CD4-positive, alpha-beta memory T cell (primary cell): Measurements from ENCODE around the gene OVAAL. TPM values are rescaled to one million over a fixed set of nuclear protein-coding genes. Genes with fewer than 3 reads are reported as not detected.

Experiments
- CTCF ChIA-PET: fragments of 350-600 bp; sonication (Branson Sonifier 250); formaldehyde crosslinking; loops from one replicate; lab custom pipeline; 2021; ENCODE audit warnings: inconsistent platforms; ENCODE audit not compliant: partially characterized antibody; lab: Charles Lee
- POLR2A ChIA-PET: fragments of 350-600 bp; sonication (Branson Sonifier 250); formaldehyde crosslinking; loops from one replicate; lab custom pipeline; 2021; ENCODE audit not compliant: partially characterized antibody; lab: Charles Lee
- DNase-seq, 5 donors: peaks; one replicate each; pipeline versions ENCODE4 v3.0.0 to v3.0.0-alpha.2; 2020 to 2022; ENCODE audit warnings: mixed read lengths in 1 of 5
- H3K27ac ChIP-seq: one replicate; pipeline ENCODE4 v1.7.0; 2013; ENCODE audit warnings: low read depth, low read length
- H3K27me3 ChIP-seq: 2 replicates; pipeline ENCODE4 v1.7.0; 2013; ENCODE audit warnings: mild to moderate bottlenecking, low read length, moderate library complexity; ENCODE audit not compliant: insufficient read depth
- H3K36me3 ChIP-seq: 2 replicates; pipeline ENCODE4 v1.7.0; 2013; ENCODE audit warnings: mild to moderate bottlenecking, low read length, moderate library complexity; ENCODE audit not compliant: insufficient read depth
- H3K4me1 ChIP-seq: 2 replicates; pipeline ENCODE4 v1.7.0; 2013; ENCODE audit warnings: mild to moderate bottlenecking, low read length, moderate library complexity; ENCODE audit not compliant: insufficient read depth
- H3K4me3 ChIP-seq, 2 donors: one replicate each; pipeline ENCODE4 v1.7.0; 2013; ENCODE audit warnings: low read length in 2 of 2, mild to moderate bottlenecking in 1 of 2
- H3K9me3 ChIP-seq, 2 donors: one replicate each; pipeline ENCODE4 v1.7.0; 2013; ENCODE audit warnings: low read length in 2 of 2, control low read depth in 1 of 2; ENCODE audit not compliant: control insufficient read depth in 1 of 2
- H3K27ac Mint-ChIP-seq, 7 donors: one replicate each; pipeline ENCODE4 v1.8.0; 2020 to 2021; ENCODE audit warnings: mixed read lengths in 7 of 7, mild to moderate bottlenecking in 6 of 7, inconsistent platforms in 3 of 7, moderate library complexity in 3 of 7
- H3K27me3 Mint-ChIP-seq, 2 donors: one replicate each; pipeline ENCODE4 v1.8.0; 2020 to 2021; ENCODE audit warnings: mixed read lengths in 2 of 2
- H3K36me3 Mint-ChIP-seq, 2 donors: one replicate each; pipeline ENCODE4 v1.8.0; 2020 to 2021; ENCODE audit warnings: mixed read lengths in 2 of 2, inconsistent platforms in 1 of 2, mild to moderate bottlenecking in 1 of 2
- H3K4me1 Mint-ChIP-seq, 4 donors: one replicate each; pipeline ENCODE4 v1.8.0; 2020 to 2021; ENCODE audit warnings: mixed read lengths in 4 of 4, mild to moderate bottlenecking in 1 of 4
- H3K4me3 Mint-ChIP-seq, 8 donors: one replicate each; pipeline ENCODE4 v1.8.0; 2020 to 2021; ENCODE audit warnings: mixed read lengths in 8 of 8, mild to moderate bottlenecking in 7 of 8, moderate library complexity in 6 of 8, inconsistent platforms in 3 of 8
- H3K9me3 Mint-ChIP-seq, 8 donors: one replicate each; pipeline ENCODE4 v1.8.0; 2020 to 2021; ENCODE audit warnings: mixed read lengths in 8 of 8, mild to moderate bottlenecking in 5 of 8, inconsistent platforms in 3 of 8, moderate library complexity in 1 of 8
- intact Hi-C: fragments of 100-400 bp; cut with micrococcal nuclease; formaldehyde crosslinking; loops from one replicate; pipeline ENCODE4 v1.15.1; 2023
- polyA plus RNA-seq, 2 donors: library from polyadenylated mRNA; unstranded; fragments of 300-500 nt; fragmentation: Illumina TruSeq; gene quantifications; one replicate each; pipeline ENCODE4 v1.2.3, GENCODE V29; 2021
- total RNA-seq, 2 experiments: library from RNA; stranded (reverse); gene quantifications; one replicate each; pipeline ENCODE4 v1.2.3, GENCODE V29; 2021

The OVAAL gene
- total and polyA plus RNA-seq, 4 experiments from 2014 or later = not detected

- H3K27ac Mint-ChIP-seq = no peak overlapping the region
- Histone ChIP-seq H3K4me3 (no peak overlapping the region), H3K27ac (no peak overlapping the region), H3K9me3 (no peaks in the 10 kb centered on the region), H3K27me3 (no peaks in the 10 kb centered on the region), H3K4me1 (no peaks in the 10 kb centered on the region), H3K36me3 (no peaks in the 10 kb centered on the region)
- ChIA-PET POLR2A (interaction anchor here (0.7 kb wide), 1 partner anchor 305 kb away, joined by 3 read pairs; no protein-coding TSS in a partner anchor), CTCF (interaction anchor here (11.1 kb wide), 1 partner anchor 326 kb away, joined by 146 read pairs; no protein-coding TSS in a partner anchor)
- intact Hi-C loops = no loop called here
- no peaks in the 10 kb centered on the region for H3K4me1 Mint-ChIP-seq
- DNase-seq = no peak
- H3K4me3 Mint-ChIP-seq = no peak overlapping the region
- H3K9me3 Mint-ChIP-seq = no peaks in the 10 kb centered on the region
- peaks cover 0 to 3% of the 10 kb centered on the region in 2 donors for H3K27me3 Mint-ChIP-seq
- H3K36me3 Mint-ChIP-seq = no peaks in the 10 kb centered on the region
These were observed 21.9 kb upstream of the OVAAL start for GRCh38 chr1:180536821-180537372.

GRCh38 chr1:180539136-180539535 is 19.6 kb upstream of the OVAAL start:
- no peak overlapping the region for H3K27ac Mint-ChIP-seq

GRCh38 chr1:180540697-180541594 is 17.8 kb upstream of the OVAAL start:
- no peak overlapping the region for H3K4me3 Mint-ChIP-seq
- no peak overlapping the region for H3K27ac Mint-ChIP-seq
- H3K36me3 ChIP-seq = no peaks in the 10 kb centered on the region
- no peaks in the 10 kb centered on the region for H3K27me3 ChIP-seq
- no peaks in the 10 kb centered on the region for H3K9me3 ChIP-seq
- H3K4me3 ChIP-seq = no peak overlapping the region
- no peak for DNase-seq
- intact Hi-C loops = no loop called here
- CTCF ChIA-PET = interaction anchor here (1.0 to 2.0 kb wide), 2 partner anchors 63 to 322 kb away, joined by 3 to 9 read pairs; no protein-coding TSS in a partner anchor
- no peaks in the 10 kb centered on the region for H3K4me1 ChIP-seq
- no peak overlapping the region for H3K27ac ChIP-seq
- POLR2A ChIA-PET = no interaction called here
- no peaks in the 10 kb centered on the region for H3K27me3 Mint-ChIP-seq
- no peaks in the 10 kb centered on the region for H3K4me1 Mint-ChIP-seq
- H3K36me3 Mint-ChIP-seq = no peaks in the 10 kb centered on the region
- no peaks in the 10 kb centered on the region for H3K9me3 Mint-ChIP-seq

More at GRCh38 chr1:180539136-180539535, 19.6 kb upstream of the OVAAL start:
- no peaks in the 10 kb centered on the region for H3K36me3 Mint-ChIP-seq
- H3K4me3 ChIP-seq = no peak overlapping the region
- no peaks in the 10 kb centered on the region for H3K9me3 Mint-ChIP-seq
- CTCF ChIA-PET = interaction anchor here (0.7 to 2.0 kb wide), 4 partner anchors 11 to 326 kb away, joined by 3 to 9 read pairs (median 4); no protein-coding TSS in a partner anchor
- H3K36me3 ChIP-seq = no peaks in the 10 kb centered on the region
- peaks cover 0 to 3% of the 10 kb centered on the region in 2 donors for H3K27me3 Mint-ChIP-seq
- H3K4me3 Mint-ChIP-seq = no peak overlapping the region
- H3K9me3 ChIP-seq = no peaks in the 10 kb centered on the region
- no peaks in the 10 kb centered on the region for H3K4me1 Mint-ChIP-seq
- no peak for DNase-seq
- POLR2A ChIA-PET = no interaction called here
- intact Hi-C loops = no loop called here
- H3K4me1 ChIP-seq = no peaks in the 10 kb centered on the region
- no peak overlapping the region for H3K27ac ChIP-seq
- no peaks in the 10 kb centered on the region for H3K27me3 ChIP-seq

- no peak for DNase-seq
- Mint-ChIP-seq H3K27me3 (no peaks in the 10 kb centered on the region), H3K9me3 (no peaks in the 10 kb centered on the region), H3K27ac (no peak overlapping the region), H3K4me1 (no peaks in the 10 kb centered on the region), H3K4me3 (no peak overlapping the region), H3K36me3 (no peaks in the 10 kb centered on the region)
- POLR2A ChIA-PET = no interaction called here
- no peak overlapping the region for H3K4me3 ChIP-seq
- H3K36me3 ChIP-seq = no peaks in the 10 kb centered on the region
- CTCF ChIA-PET = no interaction called here
- H3K4me1 ChIP-seq = no peaks in the 10 kb centered on the region
- H3K27me3 ChIP-seq = no peaks in the 10 kb centered on the region
- H3K27ac ChIP-seq = no peak overlapping the region
- no peaks in the 10 kb centered on the region for H3K9me3 ChIP-seq
- intact Hi-C loops = no loop called here
These were observed 16.5 kb upstream of the OVAAL start for GRCh38 chr1:180542113-180542837.

GRCh38 chr1:180542838-180543145 is 16.0 kb upstream of the OVAAL start:
- no peaks in the 10 kb centered on the region for H3K4me1 ChIP-seq
- Mint-ChIP-seq H3K4me1 (no peaks in the 10 kb centered on the region), H3K27ac (no peak overlapping the region), H3K9me3 (no peaks in the 10 kb centered on the region), H3K36me3 (no peaks in the 10 kb centered on the region), H3K4me3 (no peak overlapping the region), H3K27me3 (no peaks in the 10 kb centered on the region)
- intact Hi-C loops = no loop called here
- no peak overlapping the region for H3K27ac ChIP-seq
- no peak for DNase-seq
- H3K9me3 ChIP-seq = no peaks in the 10 kb centered on the region
- ChIA-PET POLR2A (no interaction called here), CTCF (no interaction called here)
- no peaks in the 10 kb centered on the region for H3K27me3 ChIP-seq
- H3K4me3 ChIP-seq = no peak overlapping the region
- no peaks in the 10 kb centered on the region for H3K36me3 ChIP-seq

- no peaks in the 10 kb centered on the region for H3K36me3 Mint-ChIP-seq
- CTCF ChIA-PET = no interaction called here
- no peaks in the 10 kb centered on the region for H3K27me3 ChIP-seq
These were observed 14.7 kb upstream of the OVAAL start for GRCh38 chr1:180544050-180544449.

GRCh38 chr1:180545991-180546390 is 12.8 kb upstream of the OVAAL start:
- ChIA-PET CTCF (no interaction called here), POLR2A (no interaction called here)
- no peaks in the 10 kb centered on the region for H3K36me3 Mint-ChIP-seq
- Histone ChIP-seq H3K4me1 (no peaks in the 10 kb centered on the region), H3K4me3 (no peak overlapping the region), H3K36me3 (no peaks in the 10 kb centered on the region), H3K27ac (no peak overlapping the region), H3K27me3 (no peaks in the 10 kb centered on the region), H3K9me3 (no peaks in the 10 kb centered on the region)
- H3K9me3 Mint-ChIP-seq = no peaks in the 10 kb centered on the region
- no peak overlapping the region for H3K4me3 Mint-ChIP-seq
- DNase-seq = no peak
- H3K27ac Mint-ChIP-seq = no peak overlapping the region
- H3K27me3 Mint-ChIP-seq = peaks cover 0 to 2% of the 10 kb centered on the region in 2 donors
- no peaks in the 10 kb centered on the region for H3K4me1 Mint-ChIP-seq
- intact Hi-C loops = no loop called here

More at GRCh38 chr1:180544050-180544449, 14.7 kb upstream of the OVAAL start:
- no peaks in the 10 kb centered on the region for H3K9me3 ChIP-seq
- no peaks in the 10 kb centered on the region for H3K4me1 ChIP-seq
- Mint-ChIP-seq H3K27me3 (peaks cover 0 to 2% of the 10 kb centered on the region in 2 donors), H3K27ac (no peak overlapping the region), H3K4me3 (no peak overlapping the region), H3K9me3 (no peaks in the 10 kb centered on the region), H3K4me1 (no peaks in the 10 kb centered on the region)
- intact Hi-C loops = no loop called here
- POLR2A ChIA-PET = no interaction called here
- no peaks in the 10 kb centered on the region for H3K36me3 ChIP-seq
- no peak overlapping the region for H3K4me3 ChIP-seq
- DNase-seq = no peak
- no peak overlapping the region for H3K27ac ChIP-seq
